H1 (cell line): Measurements from ENCODE around the gene OGN. TPM values are rescaled to one million over a fixed set of nuclear protein-coding genes. Genes with fewer than 3 reads are reported as not detected.

Source experiments
- CTCF ChIA-PET: fragments of 300-600 bp; sonication (Branson Sonifier 250); formaldehyde crosslinking; loops from one replicate; lab custom pipeline; 2021; ENCODE audit not compliant: partially characterized antibody; lab: Charles Lee
- POLR2A ChIA-PET: fragments of 300-600 bp; sonication (Branson Sonifier 250); formaldehyde crosslinking; loops from one replicate; lab custom pipeline; 2021; ENCODE audit warnings: inconsistent platforms; ENCODE audit not compliant: partially characterized antibody; lab: Charles Lee
- DNase-seq, 2 experiments: peaks; one replicate each; pipeline versions ENCODE4 v3.0.0 to v3.0.0-alpha.2; 2010 to 2022; ENCODE audit warnings: low spot score in 2 of 2, low read depth in 1 of 2, mixed read lengths in 1 of 2
- FAIRE-seq: peaks from 2 replicates; lab custom pipeline; 2011; peaks lifted over from hg19 to GRCh38; lab: Jason Lieb, UNC
- H2AFZ ChIP-seq: 2 replicates; pipeline ENCODE4 v1.8.1; 2012; ENCODE audit warnings: low read length, inconsistent platforms
- H2AK5ac ChIP-seq: 2 replicates; pipeline ENCODE4 v1.6.1; 2013; ENCODE audit warnings: low read depth, low read length
- H2BK120ac ChIP-seq: replicated peaks from 2 replicates; pipeline ENCODE3; 2013; ENCODE audit warnings: low read depth, low read length, inconsistent platforms
- H2BK12ac ChIP-seq: 2 replicates; pipeline ENCODE4 v1.6.1; 2013; ENCODE audit warnings: low read depth, low read length
- H2BK15ac ChIP-seq: 2 replicates; pipeline ENCODE4 v1.6.1; 2013; ENCODE audit warnings: low read length
- H2BK20ac ChIP-seq: 2 replicates; pipeline ENCODE4 v1.6.1; 2013; ENCODE audit warnings: low read length
- H2BK5ac ChIP-seq: 2 replicates; pipeline ENCODE4 v1.6.1; 2013; ENCODE audit warnings: low read depth, low read length
- H3K14ac ChIP-seq: 2 replicates; pipeline ENCODE4 v1.6.1; 2013; ENCODE audit warnings: inconsistent platforms; ENCODE audit not compliant: insufficient read length
- H3K18ac ChIP-seq: 2 replicates; pipeline ENCODE4 v1.6.1; 2013; ENCODE audit warnings: low read length; ENCODE audit errors: extremely low read depth
- H3K23ac ChIP-seq: 2 replicates; pipeline ENCODE4 v1.6.1; 2013; ENCODE audit warnings: inconsistent platforms; ENCODE audit not compliant: insufficient read length
- H3K23me2 ChIP-seq: 2 replicates; pipeline ENCODE4 v1.6.1; 2013; ENCODE audit warnings: low read depth, low read length
- H3K27ac ChIP-seq: 2 replicates; pipeline ENCODE4 v1.6.1; 2011; ENCODE audit warnings: low read depth, low read length, inconsistent platforms
- H3K27me3 ChIP-seq, 4 experiments: replicated peaks in 1 of 4; 1 replicate in 1 of 4; 2 replicates in 3 of 4; pipeline versions ENCODE4 v1.6.1 to v1.8.1; 2011 to 2013; ENCODE audit warnings: low read length in 3 of 4, mild to moderate bottlenecking in 3 of 4, inconsistent platforms in 2 of 4, mixed read lengths in 2 of 4, moderate library complexity in 1 of 4; ENCODE audit not compliant: control insufficient read depth in 3 of 4, insufficient read depth in 3 of 4; ENCODE audit errors: extremely low read depth in 1 of 4
- H3K36me3 ChIP-seq, 4 experiments: 2 replicates each; pipeline versions ENCODE4 v1.6.1 to v1.8.1; 2011 to 2013; ENCODE audit warnings: mild to moderate bottlenecking in 4 of 4, low read length in 3 of 4, moderate library complexity in 2 of 4, control low read depth in 1 of 4, inconsistent platforms in 1 of 4; ENCODE audit not compliant: insufficient read depth in 4 of 4, control insufficient read depth in 2 of 4
- H3K4ac ChIP-seq: replicated peaks from 2 replicates; pipeline ENCODE3; 2013; ENCODE audit warnings: low read length, low read depth, mixed read lengths, inconsistent platforms; ENCODE audit not compliant: insufficient read length
- H3K4me1 ChIP-seq, 4 experiments: replicated peaks in 1 of 4; 1 replicate in 1 of 4; 2 replicates in 3 of 4; pipeline versions ENCODE4 v1.6.1 to v1.8.1; 2011 to 2013; ENCODE audit warnings: low read length in 3 of 4, inconsistent platforms in 2 of 4, mixed read lengths in 1 of 4; ENCODE audit not compliant: insufficient read depth in 4 of 4, control insufficient read depth in 3 of 4
- H3K4me2 ChIP-seq, 2 experiments: 2 replicates each; pipeline versions ENCODE4 v1.6.1 to v1.8.1; 2011 to 2013; ENCODE audit warnings: low read depth in 2 of 2, low read length in 2 of 2, control low read depth in 1 of 2, inconsistent platforms in 1 of 2, mild to moderate bottlenecking in 1 of 2; ENCODE audit not compliant: insufficient read depth in 1 of 2
- H3K4me3 ChIP-seq, 4 experiments: fragments of 200-600, 300-600 bp in 1 of 4; sonication (generic), shearing (Covaris generic), sonication (Bioruptor Twin) in 1 of 4; 2 replicates each; pipeline versions ENCODE4 v1.5.1 to v1.8.1; 2011 to 2016; ENCODE audit warnings: low read length in 4 of 4, low read depth in 3 of 4, control low read depth in 2 of 4, inconsistent platforms in 2 of 4, mild to moderate bottlenecking in 2 of 4, mixed read lengths in 1 of 4, moderate library complexity in 1 of 4; ENCODE audit not compliant: insufficient read depth in 2 of 4; ENCODE audit errors: extremely low read depth in 1 of 4
- H3K56ac ChIP-seq: replicated peaks from 2 replicates; pipeline ENCODE3; 2013; ENCODE audit warnings: low read depth, mild to moderate bottlenecking, mixed read lengths, low read length, inconsistent platforms; ENCODE audit not compliant: insufficient read length
- H3K79me1 ChIP-seq: 2 replicates; pipeline ENCODE4 v1.6.1; 2013; ENCODE audit warnings: low read depth, low read length, control low read depth
- H3K79me2 ChIP-seq, 2 experiments: 2 replicates each; pipeline versions ENCODE4 v1.6.1 to v1.8.1; 2012 to 2013; ENCODE audit warnings: low read length in 2 of 2, mild to moderate bottlenecking in 2 of 2, inconsistent platforms in 1 of 2; ENCODE audit not compliant: insufficient read depth in 2 of 2, control insufficient read depth in 1 of 2
- H3K9ac ChIP-seq, 4 experiments: replicated peaks in 1 of 4; 1 replicate in 1 of 4; 2 replicates in 3 of 4; pipeline versions ENCODE4 v1.6.1 to v1.8.1; 2011 to 2013; ENCODE audit warnings: low read depth in 3 of 4, low read length in 3 of 4, control low read depth in 2 of 4, mild to moderate bottlenecking in 2 of 4, moderate library complexity in 2 of 4, inconsistent platforms in 1 of 4; ENCODE audit errors: extremely low read depth in 1 of 4
- H3K9me3 ChIP-seq, 2 experiments: 2 replicates each; pipeline versions ENCODE4 v1.6.1 to v1.8.1; 2012 to 2013; ENCODE audit warnings: mild to moderate bottlenecking in 2 of 2, moderate library complexity in 2 of 2, control low read depth in 1 of 2, inconsistent platforms in 1 of 2, low read depth in 1 of 2, low read length in 1 of 2, mixed read lengths in 1 of 2; ENCODE audit not compliant: insufficient read depth in 2 of 2
- H4K20me1 ChIP-seq, 2 experiments: replicated peaks in 1 of 2; 2 replicates each; pipeline versions ENCODE3 to v1.8.1; 2011 to 2013; ENCODE audit warnings: inconsistent platforms in 2 of 2, low read length in 2 of 2, mild to moderate bottlenecking in 1 of 2; ENCODE audit not compliant: insufficient read depth in 2 of 2, control insufficient read depth in 1 of 2
- H4K5ac ChIP-seq: 2 replicates; pipeline ENCODE4 v1.6.1; 2013; ENCODE audit warnings: low read length, low read depth, mixed read lengths, inconsistent platforms; ENCODE audit not compliant: insufficient read length
- H4K8ac ChIP-seq: 2 replicates; pipeline ENCODE4 v1.8.0; 2013; ENCODE audit warnings: mild to moderate bottlenecking, moderate library complexity, low read length, inconsistent platforms; ENCODE audit not compliant: insufficient read depth; ENCODE audit errors: extremely low read depth
- H4K91ac ChIP-seq: replicated peaks from 2 replicates; pipeline ENCODE3; 2013; ENCODE audit warnings: low read length, mixed read lengths, inconsistent platforms; ENCODE audit not compliant: insufficient read length
- CTBP2 ChIP-seq: IDR thresholded peaks from 2 replicates; pipeline ENCODE4 v1.7.0; 2011; ENCODE audit warnings: borderline replicate concordance, mild to moderate bottlenecking, moderate library complexity, mixed read lengths, low read length; ENCODE audit not compliant: insufficient read depth, insufficient read length
- EZH2 ChIP-seq: fragments of 200-600 bp; sonication (generic); IDR thresholded peaks from 2 replicates; pipeline ENCODE4 v1.7.1; 2012; ENCODE audit warnings: low read depth, mild to moderate bottlenecking, moderate library complexity, low read length, inconsistent platforms; ENCODE audit not compliant: severe bottlenecking
- HDAC2 ChIP-seq, 2 experiments: fragments of 300-600 bp in 1 of 2; sonication (generic) in 1 of 2; IDR thresholded peaks; 2 replicates each; pipeline ENCODE4 v1.6.1; 2011 to 2012; ENCODE audit warnings: low read depth in 2 of 2, low read length in 2 of 2, mild to moderate bottlenecking in 2 of 2, moderate library complexity in 2 of 2, borderline replicate concordance in 1 of 2, inconsistent platforms in 1 of 2
- NRF1 ChIP-seq: IDR thresholded peaks from 2 replicates; pipeline ENCODE4 v1.6.1; 2011; ENCODE audit warnings: mild to moderate bottlenecking, low read depth, low read length, improper control_type of control experiment
- POLR2A ChIP-seq, 2 experiments: IDR thresholded peaks; 1 replicate in 1 of 2; 2 replicates in 1 of 2; pipeline ENCODE4 v1.6.1; 2011; ENCODE audit warnings: low read depth in 2 of 2, low read length in 2 of 2, mild to moderate bottlenecking in 2 of 2; ENCODE audit errors: control extremely low read depth in 1 of 2
- POLR2AphosphoS5 ChIP-seq: IDR thresholded peaks from 2 replicates; pipeline ENCODE4 v1.6.1; 2011; ENCODE audit warnings: low read depth, low read length
- RAD21 ChIP-seq, 2 experiments: IDR thresholded peaks in 1 of 2; conservative IDR thresholded peaks in 1 of 2; 2 replicates each; pipeline ENCODE4 v1.6.1; 2011; ENCODE audit warnings: low read depth in 2 of 2, low read length in 2 of 2, improper control_type of control experiment in 1 of 2, inconsistent platforms in 1 of 2, mild to moderate bottlenecking in 1 of 2, moderate library complexity in 1 of 2
- RFX5 ChIP-seq: IDR thresholded peaks from 2 replicates; pipeline ENCODE4 v1.6.1; 2011; ENCODE audit warnings: low read depth, low read length, improper control_type of control experiment, borderline replicate concordance
- SRF ChIP-seq: IDR thresholded peaks from 2 replicates; pipeline ENCODE4 v1.6.1; 2011; ENCODE audit warnings: mild to moderate bottlenecking, low read depth, low read length, moderate library complexity
- YY1 ChIP-seq: IDR thresholded peaks from 2 replicates; pipeline ENCODE4 v1.6.1; 2011; ENCODE audit warnings: low read depth, mild to moderate bottlenecking, low read length
- WGBS, 2 experiments: shearing (Covaris generic) in 1 of 2; methylation state at CpG; one replicate each; pipeline versions ENCODE4 v1.1.6 to v1.1.7; 2013 to 2015; ENCODE audit warnings: low lambda C conversion rate in 2 of 2, mixed read lengths in 2 of 2, inconsistent platforms in 1 of 2, low coverage in 1 of 2, missing lambda C conversion rate in 1 of 2; ENCODE audit not compliant: insufficient replicate concordance in 2 of 2, insufficient coverage in 1 of 2, insufficient read length in 1 of 2; ENCODE audit errors: extremely low coverage in 1 of 2, missing lambda C conversion rate in 1 of 2; 5-methylcytosine and 5-hydroxymethylcytosine counted together
- polyA plus RNA-seq, 7 experiments: library from polyadenylated mRNA; depleted of rRNA in 3 of 7; stranded (reverse) in 5 of 7; unstranded in 2 of 7; fragments of >200 nt in 5 of 7; fragments of 200-250 nt in 2 of 7; gene quantifications; 1 replicate in 5 of 7; 2 replicates in 1 of 7; 4 replicates in 1 of 7; pipeline versions ENCODE4 v1.2.1 to v1.2.3, GENCODE V29; 2011 to 2013; ENCODE audit warnings: missing spikeins in 2 of 7, mixed read lengths in 2 of 7
- total RNA-seq: library from RNA; stranded (reverse); fragmentation: NEBNext Ultra II Directional; extraction: Animal tissue kit (Norgen Biotek cat#: 25700); gene quantifications from 2 replicates; pipeline ENCODE4 v1.2.1, GENCODE V29; 2021

Gene OGN
- total and polyA plus RNA-seq, 2 of the 8 experiments (the other 6 are each of a cell fraction or from before 2014, with no cell fraction given): not detected

DNA sequence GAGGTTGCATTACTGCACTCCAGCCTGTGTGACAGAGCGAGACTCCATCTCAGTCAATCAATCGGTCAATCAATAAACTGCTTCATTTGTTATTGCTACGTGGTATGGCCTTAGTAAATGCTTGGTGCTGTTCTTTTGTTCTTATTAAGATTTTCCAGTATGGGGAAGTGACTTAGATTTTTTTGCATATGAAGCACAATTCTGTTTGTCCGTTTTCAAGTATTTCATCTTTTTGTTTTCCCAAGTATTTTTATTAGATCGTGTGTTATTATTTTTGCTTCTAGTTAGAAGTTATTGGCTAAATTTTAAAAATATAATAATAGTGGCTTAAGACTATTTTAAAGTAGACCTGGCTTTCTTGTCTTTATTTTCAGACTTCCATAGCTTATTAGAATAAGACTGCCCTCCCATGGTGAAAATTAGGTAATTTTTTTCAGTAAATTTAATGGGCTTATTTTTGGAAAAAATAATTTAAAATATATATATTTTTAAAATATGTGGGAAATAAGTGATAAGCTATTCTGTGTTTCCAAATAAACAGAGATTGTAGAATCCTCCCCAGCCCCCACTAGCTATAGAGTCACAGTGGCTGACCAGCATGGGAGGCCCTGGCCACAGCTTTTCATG is 34.6 kb upstream of the OGN start:
- no peak overlapping the region for H3K56ac ChIP-seq
- no peaks in the 10 kb centered on the region for H3K27me3 ChIP-seq
- H2BK5ac ChIP-seq: no peak overlapping the region
- H3K4me2 ChIP-seq: no peak overlapping the region
- H3K23ac ChIP-seq: no peak overlapping the region
- no peak overlapping the region for H2AFZ ChIP-seq
- H3K14ac ChIP-seq: no peak overlapping the region
- H4K20me1 ChIP-seq: no peaks in the 10 kb centered on the region
- 90% methylated on average over 5 of the region's 5 CpGs; no CpG with 5 or more reads in 1 of the 2 experiments for WGBS, 2 experiments
- H3K27ac ChIP-seq: no peak overlapping the region
- no peaks in the 10 kb centered on the region for H3K79me1 ChIP-seq
- no peak overlapping the region for H2BK120ac ChIP-seq
- H3K18ac ChIP-seq: no peak overlapping the region
- ChIA-PET CTCF (interaction anchor here (0.9 kb wide), 2 partner anchors 26 to 111 kb away, joined by 3 to 5 read pairs; no protein-coding TSS in a partner anchor), POLR2A (interaction anchor here (0.7 kb wide), 1 partner anchor 114 kb away, joined by 3 read pairs; the partner anchor contains the start of genes CENPP and NOL8)
- DNase-seq: no peak
- no peak overlapping the region for H4K8ac ChIP-seq
- H4K5ac ChIP-seq: no peak overlapping the region
- FAIRE-seq: no peak
- no peaks in the 10 kb centered on the region for H3K4me1 ChIP-seq
- H3K4me3 ChIP-seq: no peak overlapping the region
- H3K4ac ChIP-seq: no peak overlapping the region
- no peak overlapping the region for H2BK12ac ChIP-seq
- no peak for TF ChIP-seq POLR2A (IDR thresholded peaks at IDR 0.05; ENCODE audit: control extremely low read depth in 1 of 2, low read depth in 2 of 2, low read length in 2 of 2)
- TF ChIP-seq RFX5: no peak
- no peak for TF ChIP-seq HDAC2 (IDR thresholded peaks at IDR 0.05; ENCODE audit: borderline replicate concordance in 1 of 2, low read depth in 2 of 2, low read length in 2 of 2)
- TF ChIP-seq YY1: no peak
- TF ChIP-seq SRF: no peak
- no peak for TF ChIP-seq NRF1
- no peak for TF ChIP-seq RAD21 (IDR thresholded peaks at IDR 0.05 in 1 of 2, conservative IDR thresholded peaks at IDR 0.05 in 1 of 2; ENCODE audit: low read depth in 2 of 2, low read length in 2 of 2)
- TF ChIP-seq CTBP2: no peak
- TF ChIP-seq EZH2: no peak
- TF ChIP-seq POLR2AphosphoS5: no peak
- H3K36me3 ChIP-seq: no peaks in the 10 kb centered on the region
- H3K23me2 ChIP-seq: no peaks in the 10 kb centered on the region
- no peak overlapping the region for H2AK5ac ChIP-seq
- no peaks in the 10 kb centered on the region; a peak in 1 of 4 replicates for H3K9me3 ChIP-seq
- H2BK20ac ChIP-seq: no peak overlapping the region
- no peaks in the 10 kb centered on the region for H3K79me2 ChIP-seq
- no peak overlapping the region for H2BK15ac ChIP-seq
- no peak overlapping the region for H4K91ac ChIP-seq
- H3K9ac ChIP-seq: no peak overlapping the region
